ENCODE data around the gene SH3D19. TPM values are rescaled to one million over a fixed set of nuclear protein-coding genes. Genes with fewer than 3 reads are reported as not detected.

Gene SH3D19
- total RNA-seq, 6 experiments from 2014 or later = 40.2 to 53.8 (median 46.9) TPM

DNA sequence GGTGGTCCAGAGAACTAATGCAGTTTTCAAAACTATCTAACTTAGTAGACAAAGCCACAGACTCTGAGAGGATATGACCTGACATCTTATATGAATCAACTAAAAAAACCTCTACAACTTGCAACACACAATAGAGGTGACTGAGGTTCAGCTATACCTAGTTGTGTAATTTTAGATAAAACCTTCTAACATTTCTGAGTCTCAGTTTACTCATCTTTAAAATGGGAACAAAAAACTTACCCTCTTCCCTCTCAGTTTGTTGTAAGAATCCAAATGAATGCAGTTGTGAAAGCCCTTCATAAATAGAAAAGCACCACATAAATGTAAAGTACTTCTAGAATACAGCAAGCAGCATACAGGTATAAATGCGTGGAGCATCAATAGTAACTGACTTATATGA, 5.9 kb downstream of the SH3D19 start:
- intact Hi-C loops (cut with DNase I) = no loop called here
- WGBS (ENCODE audit: insufficient coverage, low coverage, low lambda C conversion rate, missing lambda C conversion rate) = 100% methylated on average over 1 of the region's 1 CpG
- Histone ChIP-seq H3K27ac (no peak overlapping the region), H3K27me3 (no peaks in the 10 kb centered on the region), H3K36me3 (no peaks in the 10 kb centered on the region), H3K4me3 (no peak overlapping the region), H3K9me3 (no peaks in the 10 kb centered on the region), H3K4me1 (peaks cover 0 to 72% (median 19%) of the 10 kb centered on the region in 4 donors)
- no peak for DNase-seq
- TF ChIP-seq, protein P1, sequence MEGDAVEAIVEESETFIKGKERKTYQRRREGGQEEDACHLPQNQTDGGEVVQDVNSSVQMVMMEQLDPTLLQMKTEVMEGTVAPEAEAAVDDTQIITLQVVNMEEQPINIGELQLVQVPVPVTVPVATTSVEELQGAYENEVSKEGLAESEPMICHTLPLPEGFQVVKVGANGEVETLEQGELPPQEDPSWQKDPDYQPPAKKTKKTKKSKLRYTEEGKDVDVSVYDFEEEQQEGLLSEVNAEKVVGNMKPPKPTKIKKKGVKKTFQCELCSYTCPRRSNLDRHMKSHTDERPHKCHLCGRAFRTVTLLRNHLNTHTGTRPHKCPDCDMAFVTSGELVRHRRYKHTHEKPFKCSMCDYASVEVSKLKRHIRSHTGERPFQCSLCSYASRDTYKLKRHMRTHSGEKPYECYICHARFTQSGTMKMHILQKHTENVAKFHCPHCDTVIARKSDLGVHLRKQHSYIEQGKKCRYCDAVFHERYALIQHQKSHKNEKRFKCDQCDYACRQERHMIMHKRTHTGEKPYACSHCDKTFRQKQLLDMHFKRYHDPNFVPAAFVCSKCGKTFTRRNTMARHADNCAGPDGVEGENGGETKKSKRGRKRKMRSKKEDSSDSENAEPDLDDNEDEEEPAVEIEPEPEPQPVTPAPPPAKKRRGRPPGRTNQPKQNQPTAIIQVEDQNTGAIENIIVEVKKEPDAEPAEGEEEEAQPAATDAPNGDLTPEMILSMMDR (IDR thresholded peaks at IDR 0.05) = no peak
- TF ChIP-seq POLR2A (IDR thresholded peaks at IDR 0.05) = no peak
- ATAC-seq = no peak

DNA sequence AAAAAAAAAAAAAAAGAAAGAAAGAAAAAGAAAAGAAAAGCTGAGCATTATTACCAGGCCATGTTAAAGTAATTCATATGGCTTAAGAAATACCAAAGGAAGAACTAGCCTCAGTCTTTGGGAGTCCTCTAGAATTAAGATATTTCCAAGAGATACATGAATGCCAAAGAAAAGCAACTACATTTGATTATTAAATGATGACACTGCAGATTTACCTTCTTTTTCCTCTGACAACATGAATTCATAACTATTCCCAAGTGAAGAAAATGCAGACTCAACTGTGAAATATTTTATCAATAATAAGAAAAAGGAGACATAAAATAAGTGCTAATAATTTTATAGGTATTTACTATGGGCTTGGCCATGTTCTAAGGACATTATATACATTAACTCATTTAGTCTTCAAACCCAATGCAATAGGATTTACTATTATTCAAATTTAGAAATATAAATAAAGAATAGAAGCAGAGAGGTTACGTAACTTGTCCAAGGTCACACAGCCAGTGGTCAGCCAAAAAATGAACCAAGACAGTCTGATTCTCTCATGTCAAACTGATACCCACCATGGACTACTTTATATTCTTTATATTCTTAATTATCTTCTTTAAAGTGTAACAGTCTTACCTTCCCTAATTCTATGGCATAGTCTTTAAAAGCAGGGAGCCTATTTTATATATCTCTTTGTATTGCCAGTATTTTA, 6.9 kb downstream of the SH3D19 start:
- H3K4me3 ChIP-seq = no peak overlapping the region
- no peaks in the 10 kb centered on the region for H3K27me3 ChIP-seq
- no peak for TF ChIP-seq POLR2A (IDR thresholded peaks at IDR 0.05)
- TF ChIP-seq, protein P1 (IDR thresholded peaks at IDR 0.05) = no peak
- no peaks in the 10 kb centered on the region for H3K9me3 ChIP-seq
- no peak overlapping the region for H3K27ac ChIP-seq
- ATAC-seq (no peak), DNase-seq (no peak)
- WGBS (ENCODE audit: insufficient coverage, low coverage, low lambda C conversion rate, missing lambda C conversion rate) = 78% methylated on average over 1 of the region's 1 CpG
- intact Hi-C loops (cut with DNase I) = no loop called here
- peaks cover 0 to 66% (median 23%) of the 10 kb centered on the region in 4 donors for H3K4me1 ChIP-seq
- no peaks in the 10 kb centered on the region for H3K36me3 ChIP-seq

DNA sequence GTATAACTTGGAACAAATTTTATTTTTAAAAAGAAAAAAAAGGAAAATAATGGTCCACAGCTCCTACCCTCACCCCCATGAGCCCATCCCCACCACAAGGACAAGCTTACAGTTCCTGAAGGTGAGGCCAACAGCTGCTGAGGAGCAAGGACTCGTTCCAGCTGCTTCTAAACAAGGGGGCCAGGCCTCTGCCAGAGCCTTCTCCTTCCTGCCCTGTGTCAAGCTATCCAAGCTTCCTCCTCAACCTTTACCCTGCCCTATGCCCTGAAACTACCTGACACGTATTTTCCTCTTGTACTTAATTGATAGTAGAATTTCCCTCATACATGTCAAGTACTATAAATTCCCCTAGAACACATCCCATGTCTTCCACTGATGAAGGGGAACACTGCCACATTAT, 8.8 kb downstream of the SH3D19 start:
- Histone ChIP-seq H3K4me1 (peaks cover 0 to 55% (median 19%) of the 10 kb centered on the region in 4 donors), H3K27me3 (no peaks in the 10 kb centered on the region), H3K36me3 (no peaks in the 10 kb centered on the region), H3K27ac (peak overlapping the region in 1 of 3 donors; percentile 28), H3K9me3 (no peaks in the 10 kb centered on the region), H3K4me3 (no peak overlapping the region)
- ATAC-seq = peak in 3 of 4 donors; percentile 42 to 47 (median 42)
- intact Hi-C loops (cut with DNase I) = no loop called here
- no peak for DNase-seq
- WGBS (ENCODE audit: insufficient coverage, low coverage, low lambda C conversion rate, missing lambda C conversion rate) = 9% methylated on average over 2 of the region's 2 CpGs
- TF ChIP-seq, protein P1 (IDR thresholded peaks at IDR 0.05) = no peak
- TF ChIP-seq POLR2A (IDR thresholded peaks at IDR 0.05) = no peak

DNA sequence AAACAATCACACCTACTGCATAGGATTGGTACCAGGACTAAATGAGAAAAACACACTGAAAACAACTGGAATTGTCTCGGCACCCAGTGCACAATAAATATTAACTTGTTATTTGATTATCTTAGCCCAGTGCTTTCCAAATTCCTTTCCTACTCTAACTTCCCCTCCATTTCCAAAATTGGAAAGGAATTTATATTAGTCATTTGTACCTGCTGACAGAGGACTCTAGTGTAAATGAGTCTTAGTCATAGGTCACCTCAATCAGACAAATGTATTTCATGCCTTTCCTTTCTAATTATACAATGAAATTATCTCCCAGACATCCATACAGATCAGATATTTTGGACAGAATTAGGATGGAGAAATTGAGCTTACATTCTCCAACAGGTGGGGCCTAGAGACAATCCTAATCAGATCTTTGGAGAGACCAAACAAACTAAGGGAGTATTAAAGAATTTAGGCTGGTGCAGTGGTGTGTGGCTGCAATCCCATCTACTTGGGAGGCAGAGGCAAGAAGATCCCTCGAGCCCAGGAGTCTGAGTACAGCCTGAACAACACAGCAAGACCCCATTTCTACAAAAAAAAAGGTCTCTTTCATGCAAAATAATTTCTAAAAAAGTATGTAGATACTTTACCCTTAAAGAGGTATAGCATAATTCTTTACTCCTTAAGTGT, 10.1 kb downstream of the SH3D19 start:
- TF ChIP-seq, protein P1 (IDR thresholded peaks at IDR 0.05) = no peak
- TF ChIP-seq POLR2A (IDR thresholded peaks at IDR 0.05) = no peak
- 47% methylated on average over 2 of the region's 2 CpGs for WGBS (ENCODE audit: insufficient coverage, low coverage, low lambda C conversion rate, missing lambda C conversion rate)
- DNase-seq (no peak), ATAC-seq (peak; percentile 35 to 84 (median 42))
- no peaks in the 10 kb centered on the region for H3K9me3 ChIP-seq
- no peaks in the 10 kb centered on the region for H3K36me3 ChIP-seq
- H3K4me1 ChIP-seq = peaks cover 0 to 42% (median 13%) of the 10 kb centered on the region in 4 donors
- intact Hi-C loops (cut with DNase I) = no loop called here
- H3K27ac ChIP-seq = peak overlapping the region in 2 of 3 donors; percentile 29 to 63
- no peaks in the 10 kb centered on the region for H3K27me3 ChIP-seq
- no peak overlapping the region for H3K4me3 ChIP-seq
